NCI-H2171 treated with DMSO at 0.1 percent for 48 hours (cell line): Measurements from ENCODE around the gene UROC1.
A peak's percentile ranks its signal among the peaks of the same experiment; 100 is the strongest.

Source experiments
- DNase-seq: peaks from one replicate; lab custom pipeline; 2025; lab: John Stamatoyannopoulos, UW

Gene UROC1

DNA sequence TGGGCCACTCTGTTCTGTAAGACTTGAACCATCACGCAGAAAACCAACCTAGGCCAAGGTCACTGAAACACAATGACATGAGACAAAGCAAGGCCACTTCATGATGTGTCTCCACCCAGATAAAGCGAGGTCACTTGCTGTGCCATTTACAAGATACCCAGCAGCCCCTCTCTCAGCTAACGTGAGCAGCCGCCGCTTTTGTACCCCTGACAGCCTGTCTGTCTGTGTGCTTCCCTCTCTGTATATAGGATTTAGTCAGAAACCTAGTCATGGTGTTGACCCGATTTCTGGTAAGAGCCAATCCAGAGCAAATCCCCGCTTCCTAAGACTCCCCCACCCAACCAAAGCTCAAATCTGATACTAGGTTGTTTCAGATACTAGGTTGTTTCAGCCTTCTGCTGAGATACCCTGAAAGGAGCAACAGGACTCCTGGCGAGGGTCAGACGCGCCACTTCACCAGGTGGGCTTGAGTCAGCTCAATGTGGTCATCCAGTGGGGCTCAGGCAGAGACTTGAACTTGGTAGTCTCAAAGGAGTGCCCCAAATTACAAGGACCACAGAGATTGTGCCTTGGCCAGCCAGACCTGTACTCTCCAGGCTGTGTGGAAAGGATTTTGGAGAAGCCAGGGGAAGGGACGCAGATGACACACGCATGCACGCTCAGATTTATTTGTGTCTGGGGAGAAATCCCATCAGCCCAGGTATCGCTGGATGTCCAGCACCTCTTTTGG lies 38.8 kb downstream of the UROC1 start:
- DNase-seq = no peak

DNA sequence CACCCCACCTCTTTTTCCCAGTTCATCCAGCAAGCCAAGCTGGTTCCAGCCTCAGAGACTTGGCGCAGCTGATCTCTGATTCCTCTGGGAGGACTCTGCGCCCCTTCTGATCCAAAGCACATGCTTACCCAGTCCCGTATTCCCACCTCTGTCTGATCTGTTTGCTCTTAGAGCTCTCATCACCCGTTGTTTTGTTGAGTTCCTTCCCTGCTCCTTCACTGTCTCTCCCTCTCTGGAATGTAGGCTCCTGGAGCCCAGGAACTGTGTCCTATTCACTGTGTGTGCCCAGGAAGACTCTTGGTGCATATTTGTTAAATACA lies 40.6 kb downstream of the UROC1 start:
- DNase-seq = no peak

DNA sequence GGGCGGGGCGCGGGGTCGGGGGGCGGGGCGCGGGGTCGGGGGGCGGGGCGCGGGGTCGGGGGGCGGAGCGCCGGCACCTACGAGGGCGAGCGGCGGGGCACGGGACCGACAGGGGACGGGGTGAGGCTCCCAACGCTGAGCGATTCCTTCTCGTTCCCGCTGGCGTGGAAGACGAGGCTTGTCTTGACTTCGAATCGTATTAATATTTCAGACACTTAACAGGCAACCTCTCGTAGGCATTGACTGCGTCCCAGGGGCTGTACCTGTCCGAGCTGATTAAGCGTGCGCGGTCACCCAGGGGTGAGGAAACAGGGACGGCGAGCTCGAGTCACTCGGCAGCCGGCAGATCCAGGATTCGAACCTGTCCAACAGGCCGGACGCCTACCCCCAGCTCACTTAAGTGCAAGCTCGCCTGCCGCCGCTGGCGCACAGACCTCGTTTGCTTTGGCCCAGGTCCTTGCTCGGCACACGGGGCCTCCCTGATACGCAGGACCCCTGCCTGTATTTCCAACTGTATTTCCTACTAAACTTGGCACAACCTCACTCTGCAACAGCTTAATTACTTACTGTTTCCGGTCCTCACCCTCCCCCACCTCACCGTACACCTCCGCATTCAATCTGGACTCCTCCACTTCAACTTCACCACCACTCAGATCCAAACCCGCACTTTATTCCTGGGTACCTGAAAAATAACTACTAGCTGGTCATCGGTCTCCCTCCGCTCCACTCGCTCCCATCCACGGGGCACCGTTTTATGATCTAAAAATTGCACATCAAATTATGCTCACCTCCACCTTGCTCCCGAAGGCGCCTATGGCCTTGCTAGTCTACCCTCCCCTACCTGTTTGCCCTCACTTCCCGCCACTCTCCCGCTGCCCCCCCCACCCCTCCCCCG lies 41.2 kb downstream of the UROC1 start:
- DNase-seq = peak; percentile 57

DNA sequence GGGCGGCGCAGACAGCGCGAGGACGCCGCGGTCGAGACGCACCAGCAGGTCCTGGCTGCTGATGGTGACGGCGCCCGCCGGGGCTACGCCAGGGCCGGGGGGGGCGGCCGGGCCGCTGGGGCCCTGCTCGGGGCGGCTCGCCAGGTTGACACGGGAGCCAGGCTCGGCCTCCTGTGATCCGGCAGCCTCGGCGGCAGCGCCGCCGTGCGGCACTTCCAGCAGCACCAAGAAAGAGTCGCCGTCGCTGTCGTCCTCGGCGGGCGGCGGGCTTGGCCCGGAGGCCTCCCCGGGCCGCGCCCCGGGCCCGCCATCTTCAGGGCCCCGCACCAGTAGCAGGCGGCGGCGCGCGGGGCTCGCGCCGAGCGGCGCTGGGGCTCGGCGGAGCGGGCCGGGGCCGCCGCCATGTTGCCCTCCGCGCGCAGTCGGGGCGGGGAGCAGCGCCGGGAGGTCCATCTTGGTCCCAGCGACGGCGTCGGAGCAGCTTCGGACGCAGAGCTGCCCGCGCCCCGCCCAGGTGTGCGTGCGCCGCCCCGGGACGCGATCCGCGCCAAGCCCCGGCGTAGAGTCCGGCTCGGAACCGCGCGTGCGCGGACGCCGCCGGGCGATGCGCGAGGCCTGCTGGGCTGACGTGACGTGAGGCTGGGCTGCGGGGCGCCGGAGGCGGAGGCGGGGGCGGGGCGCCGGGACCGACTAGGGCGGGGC lies 42.0 kb downstream of the UROC1 start, which contains the start of gene ZXDC:
ZXDC (minus strand) TSS at position 479 of the 702 bp plus-strand sequence; CDS start at position 453, 26 bp downstream.
- DNase-seq = peak; percentile 87

DNA sequence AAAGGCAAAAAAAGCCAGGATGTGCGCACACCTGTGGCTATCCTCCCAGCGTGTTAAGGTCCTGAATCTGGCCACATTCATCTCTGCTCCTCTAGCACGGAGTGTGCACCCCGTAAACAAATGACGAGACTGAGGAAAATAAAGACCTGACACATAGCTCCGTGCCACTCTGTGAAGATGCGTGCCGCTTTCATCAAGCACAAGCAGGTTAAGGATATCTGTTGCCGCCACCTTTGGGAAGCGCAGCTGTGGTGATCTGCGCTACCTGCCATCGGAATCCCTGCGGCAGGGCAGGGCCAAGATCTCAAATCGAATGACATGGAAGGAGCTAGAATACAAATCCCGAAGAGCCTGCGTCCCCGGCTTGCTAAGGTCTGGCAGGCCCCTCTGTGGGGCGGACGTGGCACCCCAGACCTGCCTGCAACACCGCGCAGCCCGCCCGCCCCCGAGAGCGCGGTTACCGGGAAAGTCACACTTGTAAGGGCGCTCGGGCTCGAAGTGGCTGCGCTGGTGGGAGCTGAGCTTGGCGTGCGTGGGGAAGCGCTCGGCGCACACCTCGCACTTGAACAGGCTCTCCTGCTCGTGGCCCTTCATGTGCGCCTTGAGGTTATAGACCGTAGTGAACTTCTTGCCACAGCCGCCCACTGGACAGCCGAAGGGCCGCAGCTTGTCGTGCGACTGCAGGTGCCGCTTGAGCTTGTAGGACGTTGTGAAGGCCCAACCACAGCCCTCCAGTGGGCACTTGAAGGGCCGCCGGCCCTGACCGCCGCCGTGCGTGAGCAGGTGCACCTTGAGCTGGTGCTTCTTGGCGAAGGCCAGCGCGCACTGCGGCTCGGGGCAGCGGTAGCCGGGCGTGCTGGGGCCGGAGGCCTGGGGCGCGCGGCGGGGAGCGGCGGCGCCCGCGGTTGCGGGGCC lies 42.8 kb downstream of the UROC1 start:
- DNase-seq = peak; percentile 32

DNA sequence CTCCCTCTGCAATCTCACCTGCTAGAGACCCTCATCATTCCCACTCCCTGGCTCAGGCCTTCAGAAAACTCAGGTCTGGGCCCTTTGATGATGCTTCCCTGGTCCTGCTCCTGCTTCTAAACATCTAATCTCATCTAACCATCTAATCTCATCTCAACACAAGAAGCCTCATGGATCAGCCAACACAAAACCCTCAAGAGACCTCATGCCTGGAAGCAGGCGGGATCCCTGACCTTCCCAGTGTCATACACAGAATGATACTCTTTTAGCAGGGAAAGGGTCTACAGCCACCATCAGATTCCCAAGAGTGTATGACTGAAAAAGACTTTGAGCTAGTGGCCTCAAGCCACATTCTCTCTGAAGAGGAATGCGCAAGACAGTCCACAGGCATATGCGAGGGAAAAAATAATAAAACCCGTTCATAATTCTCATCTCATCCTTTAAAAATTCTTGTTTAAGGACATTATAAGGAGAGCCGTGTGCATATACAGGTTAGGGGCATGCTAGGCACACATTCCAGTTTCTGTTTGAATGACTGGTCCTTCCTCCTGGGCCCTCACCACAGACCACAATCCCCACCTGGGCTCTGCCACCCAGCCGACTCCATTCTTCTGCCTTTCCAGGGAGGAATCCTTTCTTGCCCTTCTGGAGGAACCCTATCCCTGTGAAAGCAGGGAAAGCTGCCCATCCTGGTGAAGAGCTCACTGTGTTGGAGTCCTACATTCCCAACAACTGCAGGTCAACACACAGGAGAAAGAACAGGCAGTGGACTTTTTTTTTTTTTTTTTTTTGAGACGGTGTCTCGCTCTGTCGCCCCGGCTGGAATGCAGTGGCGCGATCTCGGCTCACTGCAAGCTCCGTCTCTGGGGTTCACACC lies 44.0 kb downstream of the UROC1 start:
- no peak for DNase-seq

DNA sequence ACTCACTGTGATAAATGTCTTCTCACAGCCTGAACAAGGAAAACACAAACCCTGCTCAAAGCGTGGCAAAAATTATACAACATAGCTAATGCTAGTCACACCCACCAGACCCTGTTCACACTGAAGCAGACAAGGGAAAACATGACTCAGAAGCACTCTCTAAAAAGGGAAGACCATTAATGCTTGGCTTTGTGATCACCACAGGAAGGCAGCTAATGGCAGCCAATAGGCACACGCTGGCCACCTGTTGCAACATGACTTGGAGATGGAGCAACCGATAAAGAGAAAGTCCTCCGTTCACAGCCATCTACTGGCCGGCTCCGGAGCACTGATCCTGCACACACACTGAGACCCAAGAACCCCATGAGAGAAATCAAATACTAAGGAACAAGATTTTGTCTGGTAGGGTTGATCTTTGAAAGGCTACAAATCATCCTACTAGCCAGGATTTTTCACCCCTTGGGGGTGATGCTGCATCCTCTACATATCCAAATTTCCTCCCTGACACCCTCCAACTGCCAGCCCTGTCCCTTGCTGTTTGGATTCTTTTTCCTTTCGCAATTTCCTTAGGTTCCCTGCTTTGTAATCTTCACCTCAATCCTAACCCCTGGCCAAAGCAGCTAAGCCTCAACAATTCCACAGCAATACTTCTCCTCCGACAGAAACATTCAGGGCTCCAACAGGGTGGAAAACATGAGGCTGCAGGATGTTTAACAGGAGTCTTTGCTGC lies 45.1 kb downstream of the UROC1 start:
- DNase-seq = no peak

DNA sequence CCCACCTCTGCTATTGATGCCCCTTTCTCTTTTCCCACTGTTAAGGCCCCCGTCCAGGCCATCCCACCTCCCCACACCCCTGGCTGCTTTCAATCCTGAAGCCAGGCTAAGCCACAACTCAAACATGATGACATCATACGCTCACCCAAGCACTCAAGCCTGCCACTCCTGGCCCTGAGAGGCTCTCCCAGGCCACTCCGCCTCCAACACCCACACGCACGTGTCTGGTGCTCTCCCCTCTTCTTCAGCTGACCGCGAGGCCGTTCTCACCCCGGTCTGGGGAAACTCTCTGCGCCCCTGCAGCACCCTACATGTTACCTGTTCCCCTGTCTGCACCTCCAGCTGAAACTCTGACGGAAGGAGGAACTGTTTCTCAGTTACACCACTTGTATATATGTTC lies 48.1 kb downstream of the UROC1 start:
- no peak for DNase-seq

DNA sequence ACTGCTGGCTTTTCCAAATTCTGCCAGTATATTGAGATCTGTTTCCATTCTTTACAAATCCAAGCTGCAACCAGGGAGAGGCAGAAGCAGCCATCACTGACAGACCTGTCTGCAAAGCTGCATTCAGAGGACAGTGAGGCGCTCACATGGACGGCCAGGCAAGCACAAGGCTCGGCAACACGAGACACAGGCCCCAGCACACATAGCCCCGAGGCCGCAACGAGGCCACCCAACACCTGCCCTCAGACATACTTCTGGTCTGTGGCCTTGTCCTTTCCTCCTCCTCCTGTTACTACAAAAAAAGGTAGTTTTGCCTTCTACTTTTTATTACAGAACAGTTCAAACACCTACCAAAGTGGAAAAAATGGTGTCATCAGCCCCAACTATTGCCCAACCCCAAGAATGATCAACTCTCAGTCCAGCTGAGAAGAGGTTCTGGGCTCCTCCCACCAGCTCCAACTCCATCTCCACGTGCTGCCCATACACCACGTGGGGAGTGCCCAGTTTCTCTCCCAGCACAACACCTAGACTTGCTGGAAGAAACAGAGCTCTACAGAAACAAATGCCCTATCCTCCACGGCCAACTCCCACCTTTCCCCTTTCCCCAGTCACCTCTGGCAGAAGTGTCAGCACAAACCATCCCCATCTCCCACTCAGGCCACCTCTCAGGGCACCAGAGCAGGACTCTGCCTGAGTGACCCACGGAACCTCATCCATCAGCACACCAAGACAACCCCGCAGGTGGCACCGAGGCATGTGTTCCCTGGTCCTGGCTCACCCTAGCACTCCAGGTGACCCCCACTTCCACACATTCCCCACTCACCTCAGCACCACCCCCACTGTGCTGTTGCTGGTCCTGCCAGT lies 49.3 kb downstream of the UROC1 start:
- DNase-seq = no peak

DNA sequence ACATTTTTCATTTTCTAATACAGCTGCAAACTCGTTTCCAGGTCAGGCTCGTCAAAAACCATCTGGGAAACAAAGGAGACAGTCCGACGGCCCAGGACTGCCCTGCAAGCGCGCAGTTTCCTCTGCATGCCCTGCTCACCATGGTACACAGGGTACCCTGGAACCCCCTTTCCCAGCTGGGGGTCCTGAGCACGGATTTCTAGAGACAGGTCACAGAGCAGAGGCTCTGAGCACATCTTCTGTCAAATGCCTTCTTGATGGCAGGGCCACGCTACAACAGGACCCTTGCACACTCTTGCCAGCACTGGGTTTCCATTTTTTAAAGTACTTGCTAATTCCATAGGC lies 50.0 kb downstream of the UROC1 start:
- DNase-seq = no peak

DNA sequence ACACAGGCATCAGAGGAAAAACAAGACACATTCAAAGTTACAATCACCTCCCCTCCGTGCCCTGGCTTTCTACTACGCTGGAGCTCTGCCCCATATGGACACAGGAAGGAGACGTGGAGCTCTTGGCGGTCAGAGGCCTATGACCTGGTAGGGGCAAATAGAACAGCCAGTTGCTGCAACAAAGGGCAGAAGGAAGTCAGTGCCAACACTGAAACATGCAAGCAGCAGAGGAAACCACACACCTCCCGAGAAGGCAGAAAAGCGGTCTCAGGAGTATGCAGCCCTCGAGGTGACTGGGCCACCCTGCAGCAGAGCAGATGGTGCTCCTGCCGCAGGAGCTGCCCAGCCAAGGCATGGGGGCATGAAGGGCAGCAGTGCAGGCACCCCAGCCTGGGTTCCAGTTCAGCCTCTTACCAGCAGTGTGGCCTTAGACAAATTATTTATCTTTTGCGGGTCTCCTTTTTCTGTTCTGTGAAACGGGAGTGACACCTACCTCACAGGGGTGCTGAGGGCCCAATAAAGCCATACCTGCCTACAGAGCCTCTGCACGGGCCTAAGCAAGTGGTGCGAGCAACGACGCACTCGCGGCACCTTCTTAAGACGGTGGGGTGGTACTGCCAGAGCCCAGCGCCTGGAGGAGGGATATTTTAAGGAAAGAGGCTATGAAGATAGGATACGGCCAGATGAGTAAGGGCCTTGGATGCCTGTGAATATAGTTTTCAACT lies 50.5 kb downstream of the UROC1 start:
- DNase-seq = peak; percentile 55

DNA sequence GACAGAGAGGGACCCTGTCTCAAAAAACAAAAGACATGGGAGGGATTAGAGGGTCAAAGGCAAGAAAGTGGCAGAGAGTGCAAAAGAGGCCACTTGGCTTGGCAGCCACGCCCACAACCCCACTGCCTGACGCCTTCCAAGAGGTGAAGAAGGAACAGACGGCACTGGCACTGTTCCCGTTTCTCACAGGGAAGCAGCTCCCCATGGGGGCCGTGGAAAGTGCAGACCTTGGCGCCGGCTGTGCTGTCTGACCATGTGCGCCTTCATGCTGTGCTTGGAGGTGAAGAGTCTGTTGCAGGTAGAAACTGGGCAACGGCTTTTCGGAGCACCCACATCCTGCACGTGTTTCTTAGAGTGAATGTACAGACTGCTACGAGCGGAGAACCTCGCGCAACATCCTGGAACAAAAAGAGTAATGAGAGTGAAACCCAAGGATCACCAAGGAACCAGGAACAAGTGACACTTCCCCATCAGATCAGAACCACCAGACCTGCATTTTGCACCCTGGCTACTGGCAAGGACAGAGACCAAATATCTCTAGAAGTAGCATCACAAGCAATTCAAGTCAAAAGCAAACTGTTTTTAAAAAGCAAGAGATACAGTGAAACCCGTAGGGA lies 51.5 kb downstream of the UROC1 start:
- DNase-seq = peak; percentile 96

DNA sequence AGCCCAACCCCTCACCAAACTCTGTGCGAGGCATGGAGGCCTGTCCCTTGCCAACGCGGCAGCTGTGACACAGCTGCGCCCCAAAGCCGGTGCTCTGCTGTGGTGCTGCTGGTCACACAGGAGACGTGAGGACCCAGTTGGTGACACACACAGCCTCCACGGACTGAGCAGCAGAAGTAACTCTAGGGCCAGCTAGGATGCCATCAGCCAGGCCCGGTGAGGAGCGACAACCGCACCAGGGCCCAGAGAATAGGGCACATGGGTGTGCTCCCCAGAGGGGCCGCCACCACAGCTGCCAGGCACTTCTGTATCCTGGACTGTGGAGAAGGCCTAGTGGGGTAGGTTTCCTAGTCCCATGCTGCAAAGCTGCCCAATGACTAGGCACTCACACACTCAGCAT lies 52.6 kb downstream of the UROC1 start:
- peak; percentile 37 for DNase-seq

DNA sequence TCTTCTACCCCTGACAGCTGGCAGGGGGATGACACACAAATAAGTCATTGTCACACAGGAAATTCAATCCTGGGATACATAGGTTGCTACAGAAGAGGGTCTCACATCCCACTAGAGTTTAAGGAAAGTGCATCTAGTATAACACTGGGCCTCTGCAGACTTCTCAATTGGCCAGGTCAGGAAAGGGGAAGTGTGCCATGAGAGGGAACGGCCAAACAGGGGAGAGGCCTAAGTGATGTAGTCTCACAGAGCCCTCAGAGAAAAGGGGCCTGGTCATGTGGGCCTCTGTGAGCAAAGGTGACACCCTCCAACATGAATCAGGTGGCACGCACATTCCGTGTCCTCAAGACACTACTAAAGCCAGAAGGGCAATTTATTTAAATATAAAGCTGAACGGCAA lies 53.1 kb downstream of the UROC1 start:
- DNase-seq = peak; percentile 93

DNA sequence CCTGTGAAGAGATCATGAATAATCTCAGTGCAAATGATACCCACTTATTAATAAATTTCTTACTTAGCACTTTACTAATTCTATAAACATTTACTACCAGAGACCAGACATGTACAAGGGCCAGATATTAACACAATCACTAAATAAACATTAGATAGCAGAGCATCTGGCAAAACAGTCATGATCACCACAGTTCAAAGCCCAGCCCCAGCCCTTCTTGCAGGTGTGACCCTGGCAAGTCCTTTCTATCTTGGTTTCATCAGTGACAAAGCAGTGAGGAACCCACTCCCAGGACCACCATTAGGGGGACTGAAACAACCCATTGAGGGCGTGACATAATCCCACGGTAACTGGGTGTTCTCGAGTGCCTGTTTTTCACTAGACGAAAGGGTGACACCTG lies 53.5 kb downstream of the UROC1 start:
- DNase-seq = no peak

DNA sequence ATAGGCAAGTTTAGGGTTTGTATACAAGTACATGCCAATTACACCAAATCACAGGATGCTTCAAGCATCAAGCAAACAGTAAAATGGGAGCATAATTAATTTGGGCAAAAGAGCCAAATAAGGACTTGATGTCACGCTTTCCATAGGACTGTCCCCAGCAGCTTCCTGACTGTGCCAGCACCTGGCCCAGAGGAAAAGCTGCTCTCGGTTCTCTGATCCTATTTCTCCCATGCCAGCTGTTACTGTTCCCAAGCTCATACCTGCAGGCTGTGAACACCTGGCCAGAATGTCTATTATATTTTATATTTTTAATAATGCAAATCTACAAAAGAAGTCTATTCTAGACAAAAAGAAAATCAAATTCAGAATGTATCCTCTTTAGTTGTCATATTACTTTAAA lies 54.1 kb downstream of the UROC1 start:
- DNase-seq = peak; percentile 92

DNA sequence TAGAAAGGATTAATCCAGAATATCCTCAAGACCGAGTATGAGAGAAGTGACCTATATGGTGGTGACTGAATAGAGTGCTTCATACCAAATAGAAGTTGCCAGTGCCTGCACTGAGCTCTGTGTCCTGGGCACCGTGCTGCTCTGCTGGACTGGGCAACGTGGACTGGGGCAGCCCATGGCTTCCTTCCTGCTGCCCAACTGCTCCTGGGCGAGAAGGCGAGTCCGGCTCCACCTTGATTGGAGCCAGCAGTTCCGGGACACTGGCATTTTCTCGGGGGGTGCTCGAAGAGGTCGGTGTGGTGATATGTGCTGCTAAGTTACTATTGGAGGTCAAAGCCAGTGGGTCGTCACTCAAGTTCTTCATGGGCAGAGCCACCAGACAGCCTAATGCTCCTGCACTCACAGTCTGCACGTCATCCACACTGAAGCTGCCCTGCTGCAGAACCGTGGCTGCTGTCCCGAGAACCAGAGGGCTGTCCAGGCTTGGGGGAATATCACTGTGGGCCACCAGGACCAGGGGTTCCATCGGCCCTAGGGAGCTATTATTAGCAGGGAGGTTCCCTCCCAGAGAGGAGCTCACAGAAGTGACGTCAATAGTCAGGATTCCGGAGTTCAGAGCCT lies 56.0 kb downstream of the UROC1 start:
- no peak for DNase-seq

DNA sequence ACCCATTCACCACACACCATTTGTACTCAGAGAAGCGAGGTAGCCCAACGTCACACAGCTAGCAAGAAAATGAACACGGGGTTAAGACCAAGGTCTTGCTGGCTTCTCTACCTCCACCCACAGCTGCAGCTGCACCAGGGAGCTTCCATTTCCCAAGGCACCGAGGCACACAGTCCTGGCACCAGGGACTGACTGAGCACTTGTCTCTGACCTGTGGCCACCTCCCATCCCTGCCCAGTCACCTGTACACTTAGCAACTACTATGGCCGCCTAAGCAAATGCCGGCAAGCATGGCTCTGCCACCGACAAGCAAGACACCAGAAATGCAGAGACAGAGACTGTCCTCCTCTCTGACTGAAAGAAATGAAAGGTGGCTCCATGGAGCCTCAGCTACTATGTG lies 57.2 kb downstream of the UROC1 start:
- DNase-seq = no peak
